ENCODE measurements around the gene CLASP1.

DNA sequence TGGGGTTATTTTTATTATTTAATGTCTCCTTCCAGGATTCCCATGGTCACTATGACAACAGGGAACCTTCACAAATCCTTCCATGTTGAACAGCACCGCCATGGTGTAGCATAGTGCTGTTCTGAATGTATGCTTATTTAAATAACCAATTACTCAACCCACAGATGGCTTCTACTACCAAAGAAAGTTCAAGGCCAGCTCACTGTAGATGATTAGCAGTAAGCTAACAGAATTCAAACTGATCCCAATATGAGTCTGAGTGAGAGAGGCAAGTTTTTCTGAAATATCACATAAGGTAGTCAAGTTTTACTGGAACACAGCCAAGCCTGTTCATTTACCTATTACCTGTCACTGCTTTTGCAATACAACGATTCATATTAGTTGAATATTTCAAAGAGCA lies 51.2 kb downstream of the CLASP1 start:
- TF ChIP-seq, protein P1, sequence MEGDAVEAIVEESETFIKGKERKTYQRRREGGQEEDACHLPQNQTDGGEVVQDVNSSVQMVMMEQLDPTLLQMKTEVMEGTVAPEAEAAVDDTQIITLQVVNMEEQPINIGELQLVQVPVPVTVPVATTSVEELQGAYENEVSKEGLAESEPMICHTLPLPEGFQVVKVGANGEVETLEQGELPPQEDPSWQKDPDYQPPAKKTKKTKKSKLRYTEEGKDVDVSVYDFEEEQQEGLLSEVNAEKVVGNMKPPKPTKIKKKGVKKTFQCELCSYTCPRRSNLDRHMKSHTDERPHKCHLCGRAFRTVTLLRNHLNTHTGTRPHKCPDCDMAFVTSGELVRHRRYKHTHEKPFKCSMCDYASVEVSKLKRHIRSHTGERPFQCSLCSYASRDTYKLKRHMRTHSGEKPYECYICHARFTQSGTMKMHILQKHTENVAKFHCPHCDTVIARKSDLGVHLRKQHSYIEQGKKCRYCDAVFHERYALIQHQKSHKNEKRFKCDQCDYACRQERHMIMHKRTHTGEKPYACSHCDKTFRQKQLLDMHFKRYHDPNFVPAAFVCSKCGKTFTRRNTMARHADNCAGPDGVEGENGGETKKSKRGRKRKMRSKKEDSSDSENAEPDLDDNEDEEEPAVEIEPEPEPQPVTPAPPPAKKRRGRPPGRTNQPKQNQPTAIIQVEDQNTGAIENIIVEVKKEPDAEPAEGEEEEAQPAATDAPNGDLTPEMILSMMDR (IDR thresholded peaks at IDR 0.05; ENCODE audit: poor library complexity): no peak
- TF ChIP-seq EZH2phosphoT487 (IDR thresholded peaks at IDR 0.05; ENCODE audit: low read depth, severe bottlenecking, unreplicated experiment): no peak

Measured in hepatocyte (in vitro differentiated cells).